Tongue (tissue), 2 donors: ENCODE results near the gene HOMER2. TPM values are rescaled to one million over a fixed set of nuclear protein-coding genes. Genes with fewer than 3 reads are reported as not detected.
"Not testable (repeated sequence)": the region's sequence is repeated elsewhere in the genome, so short reads cannot be mapped to it uniquely, and the experiment has no call there.

Experiments
- DNase-seq: peaks from one replicate; pipeline ENCODE4 v3.0.0-alpha.2; 2015
- total RNA-seq: library from RNA; depleted of rRNA; stranded (reverse); fragments of >200 nt; gene quantifications from one replicate; pipeline ENCODE4 v1.2.3, GENCODE V29; 2014

HOMER2 gene
- total RNA-seq, 1 donor from 2014 or later: 38.4 TPM

DNA sequence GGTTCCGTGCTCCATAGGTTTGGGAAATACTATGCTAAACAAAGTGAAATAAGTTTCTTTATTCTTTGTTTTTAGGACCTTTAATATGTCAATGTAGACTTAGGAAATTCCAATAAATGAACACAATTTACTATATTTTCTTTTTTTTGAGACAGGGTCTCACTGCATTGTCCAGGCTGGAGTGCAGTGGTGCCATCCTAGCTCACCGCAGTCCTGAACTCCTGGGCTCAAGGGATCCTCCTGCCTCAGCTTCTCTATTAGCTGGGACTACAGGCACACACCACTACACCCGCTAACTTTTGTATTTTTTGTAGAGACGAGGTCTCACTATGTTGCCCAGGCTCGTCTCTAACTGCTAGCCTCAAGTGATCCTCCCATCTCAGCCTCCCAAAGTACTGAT is 12.4 kb upstream of the HOMER2 start:
- DNase-seq: no peak

DNA sequence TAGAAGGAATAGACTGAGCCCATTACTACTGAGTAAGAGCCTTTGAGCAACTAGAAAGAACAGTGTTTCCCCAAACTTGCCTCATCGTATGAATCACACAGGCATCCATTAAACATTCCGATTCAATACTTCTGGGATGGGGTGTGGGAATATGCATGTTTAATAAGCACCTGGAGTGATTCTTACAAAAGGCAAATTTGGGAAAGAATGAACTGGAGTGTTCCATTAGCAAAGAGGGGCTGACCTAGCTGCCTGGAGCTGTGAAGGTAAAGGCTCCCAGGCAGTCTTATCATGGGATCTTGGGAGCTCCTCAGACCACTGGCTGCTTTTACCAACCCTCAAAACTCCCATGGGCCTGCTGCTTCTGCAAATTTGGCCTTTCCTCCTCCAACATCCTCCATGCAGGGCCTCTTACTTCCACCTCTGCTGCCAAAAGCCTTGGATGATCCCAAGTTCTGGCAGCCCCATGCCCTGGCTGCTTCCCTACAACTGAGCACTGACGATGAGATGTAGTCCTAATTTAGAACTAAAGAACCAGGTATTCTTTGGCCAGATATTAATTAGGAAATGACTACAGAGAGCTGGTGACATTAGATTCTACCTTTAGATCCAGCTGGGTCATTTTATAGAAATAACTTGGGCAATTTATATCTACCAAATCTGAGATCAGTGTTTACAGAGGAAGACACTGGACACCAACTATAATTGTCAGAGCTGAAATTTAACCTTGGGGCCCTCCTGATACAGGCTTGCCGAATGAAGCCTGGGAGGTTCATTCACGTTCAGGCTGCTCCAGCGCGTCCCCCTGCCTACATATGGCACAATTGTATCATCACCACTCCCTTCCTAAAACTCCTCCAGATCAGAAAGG is 11.2 kb upstream of the HOMER2 start:
- no peak for DNase-seq

DNA sequence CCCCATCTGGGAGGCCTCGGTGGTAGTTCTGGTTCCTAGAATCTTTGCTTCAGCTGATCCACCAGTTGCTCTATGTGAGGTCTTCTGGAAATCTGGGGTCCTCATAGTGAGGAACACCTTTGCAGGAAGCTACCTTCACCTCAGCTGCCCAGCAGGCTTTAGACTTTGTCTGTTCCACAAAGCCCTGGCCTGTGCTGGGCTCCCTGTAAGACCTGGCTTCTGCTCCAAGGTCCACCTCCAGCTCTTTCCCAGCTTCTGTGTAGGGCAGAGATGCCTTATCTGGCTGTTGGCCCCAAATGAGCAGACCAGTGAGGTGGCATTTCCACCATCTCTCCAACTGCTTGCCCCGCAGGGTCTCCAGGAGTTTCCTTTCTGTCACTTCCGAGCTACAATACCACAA is 8.2 kb upstream of the HOMER2 start:
- no peak for DNase-seq

DNA sequence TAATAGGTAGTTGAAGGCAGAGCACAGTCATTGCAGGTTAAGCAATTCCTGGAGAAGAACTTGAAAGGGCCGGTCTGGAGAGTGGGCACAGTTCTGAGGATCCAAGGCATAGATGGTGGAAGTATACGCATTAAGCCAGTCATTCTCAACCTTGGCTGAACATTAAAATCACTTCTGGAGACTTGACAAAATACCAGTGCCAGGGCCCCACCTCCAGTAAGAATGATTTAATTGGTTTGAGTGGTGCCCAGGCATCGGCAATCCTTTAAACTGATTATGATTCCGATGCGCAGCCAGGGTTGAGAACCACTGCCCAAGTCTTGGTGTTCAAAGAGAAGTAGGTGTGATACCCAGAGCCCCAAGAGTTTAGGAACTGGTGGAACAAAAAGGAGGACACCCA is 6.9 kb upstream of the HOMER2 start:
- no peak for DNase-seq

DNA sequence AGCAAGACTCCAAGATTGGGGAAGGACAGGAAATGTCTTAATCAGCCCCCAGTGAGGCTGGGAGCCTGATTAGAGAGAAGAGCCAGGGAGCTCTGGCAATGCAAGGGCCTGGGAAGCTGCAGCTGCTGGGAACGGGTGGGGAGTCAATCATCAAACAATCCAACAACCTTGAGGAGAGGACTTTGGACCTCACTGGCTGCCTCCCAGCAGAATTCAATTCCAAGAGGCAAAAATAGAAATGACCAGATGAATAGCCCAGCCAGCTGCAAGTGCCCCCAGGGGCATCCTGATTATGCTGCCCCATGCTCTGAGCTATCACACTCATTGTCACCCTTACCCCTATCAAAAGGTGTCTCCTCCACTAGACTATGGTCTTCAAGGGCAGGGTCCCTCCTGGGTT is 6.1 kb upstream of the HOMER2 start:
- no peak for DNase-seq

DNA sequence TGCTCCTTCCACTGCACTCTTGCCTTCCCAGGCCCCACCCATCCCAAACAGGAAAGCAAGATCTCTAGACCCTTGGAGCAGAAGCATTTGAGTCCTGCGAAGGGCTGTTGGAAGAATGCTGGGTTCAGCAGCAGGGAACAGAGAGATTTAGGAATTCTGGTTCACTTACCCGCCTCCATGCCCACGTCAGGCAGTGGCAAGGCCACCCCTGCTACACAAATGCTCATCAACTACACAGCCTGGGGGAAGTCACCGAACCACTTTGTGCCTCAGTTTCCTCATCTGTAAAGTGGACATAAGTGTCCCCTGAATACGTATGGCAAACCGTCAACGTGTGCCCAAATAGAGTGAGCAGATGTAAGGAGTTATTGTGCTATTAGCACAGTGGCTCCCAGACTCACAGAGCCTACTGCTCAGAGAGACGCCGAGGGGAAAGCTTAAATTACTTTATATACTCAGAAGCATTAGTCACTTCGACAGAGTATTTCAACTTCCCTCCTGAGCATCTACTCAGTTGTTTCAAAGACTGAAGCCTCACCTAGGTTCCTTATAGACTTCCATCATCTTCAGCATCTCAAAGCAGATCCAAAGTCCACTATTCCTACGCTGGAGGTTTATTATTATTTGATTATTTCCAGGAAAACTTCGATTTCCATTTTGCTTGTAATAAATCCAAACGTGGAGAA is 905 bp downstream of the HOMER2 start:
- peak; percentile 20 for DNase-seq

DNA sequence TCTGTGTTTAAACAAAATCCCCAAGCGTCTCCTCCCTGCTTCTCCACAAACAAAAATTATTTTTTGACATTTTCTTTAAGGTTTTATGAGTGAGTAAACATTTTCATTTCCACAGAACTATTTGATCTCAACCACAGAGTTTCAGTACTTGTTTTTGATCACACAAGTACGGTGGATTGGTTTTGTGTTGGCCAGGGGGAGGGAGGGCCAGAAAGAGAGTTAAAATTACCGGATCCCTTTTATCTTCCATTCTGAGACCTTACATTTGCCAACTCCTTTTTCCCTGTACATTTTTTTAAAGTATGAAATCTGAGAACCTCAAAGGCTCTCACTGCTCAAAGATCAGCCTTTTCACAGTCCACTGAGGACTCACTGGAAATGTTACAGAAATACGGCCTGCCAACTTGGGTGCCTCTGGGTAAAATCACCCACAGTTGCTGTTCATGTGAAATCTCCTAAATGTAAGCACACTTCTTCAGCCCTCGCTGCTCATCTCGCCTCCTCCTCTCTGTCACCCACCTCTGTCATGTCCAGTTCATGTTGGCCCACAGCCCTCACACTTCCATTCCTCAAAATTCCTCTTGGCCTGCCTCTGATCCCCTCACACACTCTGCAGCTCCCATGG is 1.7 kb downstream of the HOMER2 start:
- DNase-seq: no peak

DNA sequence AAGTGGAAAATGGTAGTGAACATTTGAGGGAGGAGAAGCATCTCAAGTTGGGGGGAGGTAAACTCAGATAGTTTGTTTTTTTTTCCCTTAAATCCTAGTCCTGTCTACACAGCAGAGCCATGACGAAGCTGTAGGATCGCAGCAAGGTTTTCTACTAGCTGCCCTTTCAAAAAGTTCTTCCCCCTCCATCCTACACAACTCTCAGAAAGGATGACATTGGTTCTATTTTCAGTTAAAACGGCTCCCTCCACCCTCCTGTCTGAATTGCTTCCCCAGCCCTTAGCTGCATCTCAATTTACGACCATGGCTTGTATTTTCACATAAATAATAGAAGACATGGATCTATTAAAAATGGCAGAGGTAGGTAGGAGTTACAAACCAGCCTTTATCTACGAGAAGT is 2.2 kb downstream of the HOMER2 start:
- DNase-seq: no peak

DNA sequence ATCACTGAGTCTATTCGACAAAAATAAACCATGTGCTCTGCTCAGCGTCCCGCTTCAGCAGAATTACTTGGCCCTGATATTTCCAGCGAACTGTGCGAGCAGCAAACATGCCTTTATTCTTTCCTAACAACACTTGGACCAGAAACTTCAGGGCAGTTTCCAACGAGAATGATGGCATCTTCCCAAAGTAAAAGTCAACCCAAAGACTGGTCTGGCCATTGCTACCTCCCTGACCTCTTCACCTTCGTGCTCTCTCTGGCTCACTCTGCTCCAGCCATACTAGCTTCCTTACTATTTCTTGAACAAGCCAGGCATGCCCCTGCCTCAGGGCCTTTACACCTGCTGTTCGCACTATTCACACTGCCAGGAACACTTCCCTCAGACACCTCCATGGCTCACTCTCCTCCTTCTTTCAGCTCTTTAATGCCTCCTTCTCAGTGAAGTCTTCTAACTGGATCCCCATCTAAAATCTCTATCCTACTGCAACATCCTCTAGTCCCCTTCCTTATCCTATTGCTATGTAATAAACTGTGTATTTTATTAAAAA is 6.3 kb downstream of the HOMER2 start:
- no peak for DNase-seq

DNA sequence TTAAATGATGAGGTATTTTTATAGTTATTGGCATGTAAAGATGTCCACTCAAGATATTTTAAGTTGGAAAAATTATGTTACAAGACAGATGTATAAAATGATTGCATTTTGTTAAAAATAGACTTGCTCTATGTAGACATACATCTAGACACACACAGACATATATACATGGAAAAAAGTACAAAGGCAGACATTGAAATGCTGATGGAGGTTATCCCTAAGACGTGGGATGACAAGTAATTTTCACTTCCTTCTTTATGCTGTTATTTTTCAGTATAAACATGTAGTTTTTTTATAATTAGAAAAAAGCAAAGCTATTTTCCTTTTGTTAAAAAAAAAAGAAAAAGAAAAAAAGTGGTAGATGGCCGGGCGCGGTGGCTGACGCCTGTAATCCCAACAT is 7.2 kb downstream of the HOMER2 start:
- DNase-seq: no peak

DNA sequence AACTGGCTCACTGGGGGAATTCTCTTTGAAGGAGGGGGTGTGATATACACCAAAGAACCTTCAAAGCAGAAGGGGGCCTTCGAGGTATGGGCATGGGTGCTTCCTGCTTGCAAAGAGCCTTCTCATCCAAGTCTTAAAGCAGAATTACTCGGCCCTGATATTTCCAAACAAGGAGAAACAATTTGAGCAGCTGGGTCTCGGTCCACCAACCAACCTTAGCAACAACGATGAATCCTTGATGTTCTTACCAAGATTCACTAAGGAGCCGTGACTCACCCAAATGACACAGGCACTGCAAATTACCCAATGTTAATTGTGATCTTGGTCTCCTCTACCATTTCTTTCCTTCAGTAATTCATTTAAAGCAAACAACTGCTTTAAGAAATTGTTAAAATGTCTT is 7.7 kb downstream of the HOMER2 start:
- DNase-seq: no peak

DNA sequence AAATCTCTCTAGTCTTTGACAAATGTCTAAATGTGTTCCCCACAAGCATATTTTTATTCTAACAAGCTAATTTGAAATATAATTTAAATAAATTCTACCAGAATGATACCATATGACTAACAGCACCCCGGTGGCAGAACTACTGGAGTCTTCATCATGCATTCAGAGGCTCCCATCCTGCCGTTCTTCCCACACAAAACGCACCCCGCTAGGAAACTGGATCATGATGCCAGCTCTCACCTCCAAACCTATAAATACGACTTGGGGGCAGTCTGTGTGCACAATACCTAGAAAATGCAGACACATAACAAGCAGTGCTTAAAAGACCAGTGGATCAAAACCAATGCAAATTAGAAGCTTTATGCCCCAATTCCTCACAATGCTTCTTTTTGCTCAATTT is 8.5 kb downstream of the HOMER2 start:
- no peak for DNase-seq

DNA sequence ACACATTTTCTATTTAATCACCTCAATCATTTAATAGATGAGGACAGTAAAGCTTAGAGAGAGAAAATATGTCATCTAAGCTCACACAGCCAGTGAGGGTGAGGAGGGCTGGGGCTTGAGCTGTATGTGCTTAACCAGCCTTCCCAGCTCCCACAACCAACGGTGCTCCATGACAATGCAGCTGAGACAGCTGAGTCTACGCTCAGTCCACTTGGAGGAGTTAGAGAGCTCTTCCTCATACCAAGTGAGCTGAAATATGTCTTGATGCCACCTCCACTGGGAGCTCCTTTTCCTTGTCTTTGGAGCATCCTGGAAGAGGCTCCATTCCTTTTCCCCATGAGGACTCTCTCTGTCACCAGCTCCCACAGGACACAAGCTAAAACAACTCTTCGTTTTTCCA is 9.3 kb downstream of the HOMER2 start:
- DNase-seq: no peak

DNA sequence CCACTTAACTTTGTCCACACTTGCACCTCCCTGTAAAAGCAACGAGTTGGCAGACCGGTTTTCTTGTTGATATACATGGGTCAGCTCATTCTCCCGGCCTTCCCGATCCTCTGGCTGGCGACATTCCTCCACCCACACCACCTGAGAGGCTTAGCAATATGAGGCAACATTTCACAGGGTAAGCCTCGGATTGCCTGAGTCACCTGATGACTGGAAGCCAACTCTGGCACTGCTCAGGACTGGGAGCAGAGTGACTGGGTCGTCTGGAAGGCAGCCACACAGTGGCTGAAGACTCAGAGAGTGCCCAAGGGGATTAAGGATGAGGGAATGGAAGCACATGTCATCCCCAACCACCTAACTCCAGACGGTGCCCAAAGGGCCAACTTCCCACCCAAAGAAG is 9.8 kb downstream of the HOMER2 start:
- no peak for DNase-seq

DNA sequence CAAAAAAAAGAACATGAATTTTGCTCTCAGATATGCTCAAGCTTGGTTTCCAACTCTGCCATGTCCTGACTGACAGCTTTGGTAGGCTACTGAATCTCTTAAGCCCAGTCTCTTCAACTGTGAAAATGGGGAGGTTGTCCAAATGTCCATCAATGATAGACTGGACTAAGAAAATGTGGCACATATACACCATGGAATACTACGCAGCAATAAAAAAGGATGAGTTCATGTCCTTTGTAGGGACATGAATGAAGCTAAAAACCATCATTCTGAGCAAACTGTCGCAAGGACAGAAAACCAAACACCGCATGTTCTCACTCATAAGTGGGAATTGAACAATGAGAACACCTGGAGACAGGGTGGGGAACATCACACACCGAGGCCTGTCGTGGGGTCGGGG is 12.8 kb downstream of the HOMER2 start:
- DNase-seq: not testable (repeated sequence)

DNA sequence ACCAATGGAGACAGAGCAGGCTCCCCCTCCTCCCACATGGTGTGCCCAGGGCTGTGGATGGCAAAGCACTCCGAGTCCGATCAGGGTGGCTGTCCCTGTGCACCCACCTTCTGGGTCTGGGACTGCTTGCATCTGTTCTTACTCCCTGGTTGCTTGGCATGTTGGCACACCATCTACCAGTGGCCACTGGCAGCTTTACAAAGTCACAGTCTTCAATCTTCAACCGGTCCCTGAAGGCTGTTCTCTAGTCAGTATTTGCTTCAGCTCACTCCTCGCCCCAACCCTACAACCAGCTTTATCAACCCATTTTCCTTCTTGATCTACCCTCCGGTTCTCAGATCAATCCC is 14.8 kb downstream of the HOMER2 start:
- no peak for DNase-seq

DNA sequence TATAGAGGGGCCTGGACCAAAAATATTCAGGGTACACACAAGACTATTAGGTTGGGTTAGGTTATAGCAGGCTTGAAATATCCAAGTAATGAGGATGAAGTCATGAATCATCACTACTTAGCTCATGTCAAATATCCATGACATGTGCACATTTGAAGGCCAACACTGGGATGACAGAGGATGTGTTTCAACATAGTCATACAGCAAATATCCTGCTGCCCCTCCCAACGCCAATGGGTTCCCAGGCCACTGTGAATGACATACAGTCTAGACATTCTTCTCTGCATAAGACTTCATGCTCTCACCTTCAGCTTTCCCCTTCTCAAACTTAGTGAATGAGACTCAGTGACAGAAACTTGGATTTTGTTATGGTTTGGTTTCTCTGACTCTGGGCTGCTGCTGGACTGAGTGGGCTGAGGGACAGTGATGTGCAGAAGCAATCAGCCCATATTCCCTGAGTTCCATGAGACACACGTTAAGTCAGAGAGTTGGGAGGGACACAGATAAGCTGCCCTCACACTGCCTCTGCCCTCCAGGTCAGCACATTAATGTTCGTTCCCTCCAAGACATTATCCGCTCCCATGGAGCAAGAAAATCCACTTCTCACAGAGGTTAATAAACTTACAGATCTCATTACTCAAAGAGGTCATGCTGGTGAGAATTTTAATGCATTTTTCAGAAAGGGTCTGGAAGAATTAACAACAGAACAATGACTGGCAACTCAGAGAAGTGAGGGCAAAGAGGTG is 15.4 kb downstream of the HOMER2 start:
- DNase-seq: no peak

DNA sequence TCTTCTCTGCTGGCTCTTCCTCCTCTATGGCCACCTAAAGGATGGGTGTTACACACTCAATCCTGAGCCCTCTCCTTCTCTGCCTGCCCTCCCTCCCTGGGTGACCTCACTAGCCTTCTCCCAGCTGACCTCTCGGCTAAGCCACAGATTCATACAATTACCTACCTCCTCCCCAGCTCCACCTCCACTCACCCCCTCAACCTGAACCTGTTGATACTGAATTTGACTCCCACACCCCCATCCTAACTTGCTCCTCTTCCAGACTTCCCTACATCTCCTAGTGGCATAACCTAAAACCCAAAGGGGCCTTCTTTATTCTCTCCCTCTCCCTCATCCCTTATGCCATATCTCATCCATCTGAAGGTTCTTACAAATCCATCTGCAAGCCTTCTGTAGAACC is 17.1 kb downstream of the HOMER2 start:
- no peak for DNase-seq

DNA sequence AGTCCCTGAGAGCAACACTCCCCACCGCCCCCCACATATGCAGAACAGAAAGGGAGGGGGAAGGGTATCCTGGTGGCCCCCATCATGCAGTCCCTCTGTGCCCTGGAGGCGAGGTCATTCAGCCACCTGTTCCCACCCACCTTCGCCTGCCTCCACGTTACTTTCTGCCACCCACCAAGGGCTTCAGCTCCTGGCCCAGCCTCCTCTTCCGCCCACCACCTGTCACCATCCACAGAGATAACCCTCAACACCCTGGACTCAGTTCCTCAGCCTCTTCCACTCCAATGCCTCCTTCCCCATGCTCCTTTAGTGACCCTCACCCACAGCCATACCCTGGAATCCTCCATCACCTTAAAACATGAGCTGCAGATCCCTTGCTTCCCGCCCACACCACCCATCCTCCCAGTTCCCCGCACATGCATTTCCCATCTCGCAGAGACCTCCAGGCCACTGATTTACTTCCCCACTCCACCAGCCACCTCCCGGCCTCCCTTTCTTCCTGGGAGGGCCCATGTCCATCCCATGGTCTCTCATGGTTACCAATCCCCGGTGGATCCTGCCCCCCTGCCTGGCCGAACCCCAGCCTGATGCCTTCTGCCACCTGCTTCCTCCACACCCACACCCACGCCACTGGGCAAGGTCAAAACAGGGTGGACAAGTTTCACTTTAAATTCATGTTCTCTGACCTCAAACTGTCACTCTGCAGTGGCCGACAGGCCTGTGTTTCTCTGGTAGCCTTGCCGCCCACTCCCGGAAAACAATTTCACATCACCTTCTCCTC is 18.2 kb downstream of the HOMER2 start:
- DNase-seq: no peak

DNA sequence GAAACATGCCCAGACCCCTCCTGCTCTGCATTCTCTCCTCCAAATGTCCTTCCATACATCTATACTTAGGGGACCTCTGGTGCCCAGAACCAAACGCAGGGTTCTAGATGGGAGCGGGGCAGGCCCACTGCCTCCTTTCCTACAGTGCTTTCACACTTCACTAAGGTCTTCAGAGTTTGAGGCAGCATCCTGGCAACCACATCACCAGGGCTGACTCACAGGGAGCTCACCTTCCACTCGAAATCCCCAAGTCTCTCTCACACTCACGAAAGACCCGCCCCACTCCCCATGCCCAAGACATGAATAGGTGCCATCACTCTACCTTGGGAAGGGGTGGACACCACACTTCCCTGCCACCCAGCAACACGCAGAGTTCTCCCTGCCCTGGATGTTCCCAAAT is 18.9 kb downstream of the HOMER2 start:
- DNase-seq: no peak

DNA sequence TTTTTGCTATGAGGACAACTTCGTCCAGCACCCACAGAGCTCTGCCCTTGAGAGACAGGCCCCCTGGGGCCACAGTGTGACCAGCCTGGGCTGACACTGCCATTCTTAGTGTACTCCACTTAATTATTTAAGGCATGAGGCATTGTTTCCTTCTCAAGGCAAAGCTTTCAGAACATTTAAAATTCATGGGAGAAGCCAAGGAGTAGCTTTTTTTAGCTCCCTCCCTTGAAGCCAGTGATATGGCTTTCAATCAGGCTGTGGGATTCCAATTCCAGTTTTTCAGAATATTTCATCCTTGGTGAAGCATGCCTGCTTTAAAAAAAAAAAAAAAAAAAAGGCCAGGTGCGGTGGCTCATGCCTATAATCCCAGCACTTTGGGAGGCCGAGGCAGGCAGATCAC is 21.3 kb downstream of the HOMER2 start:
- DNase-seq: no peak

DNA sequence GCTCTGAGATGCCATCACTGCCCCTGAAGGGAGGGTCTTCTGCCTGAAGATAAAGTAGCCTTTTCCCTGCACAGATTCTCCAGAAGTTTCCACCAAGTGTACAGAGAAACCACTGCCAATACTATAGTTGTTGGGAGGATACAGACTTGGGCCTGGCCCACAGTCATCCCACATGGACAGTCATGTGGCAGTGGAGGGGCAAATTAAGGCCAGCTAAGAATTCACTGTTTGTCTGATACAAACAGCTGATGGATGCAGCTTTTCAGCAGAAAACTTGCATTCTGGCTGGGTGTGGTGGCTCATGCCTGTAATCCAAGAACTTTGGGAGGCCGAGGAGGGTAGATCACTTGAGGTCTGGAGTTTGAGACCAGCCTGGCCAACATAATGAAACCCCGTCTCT is 22.1 kb downstream of the HOMER2 start:
- no peak for DNase-seq
